NCI-H146 (cell line): ENCODE data around the gene CHN2.

Experiments
- DNase-seq: peaks from one replicate; lab custom pipeline; 2025; lab: John Stamatoyannopoulos, UW

The CHN2 gene

DNA sequence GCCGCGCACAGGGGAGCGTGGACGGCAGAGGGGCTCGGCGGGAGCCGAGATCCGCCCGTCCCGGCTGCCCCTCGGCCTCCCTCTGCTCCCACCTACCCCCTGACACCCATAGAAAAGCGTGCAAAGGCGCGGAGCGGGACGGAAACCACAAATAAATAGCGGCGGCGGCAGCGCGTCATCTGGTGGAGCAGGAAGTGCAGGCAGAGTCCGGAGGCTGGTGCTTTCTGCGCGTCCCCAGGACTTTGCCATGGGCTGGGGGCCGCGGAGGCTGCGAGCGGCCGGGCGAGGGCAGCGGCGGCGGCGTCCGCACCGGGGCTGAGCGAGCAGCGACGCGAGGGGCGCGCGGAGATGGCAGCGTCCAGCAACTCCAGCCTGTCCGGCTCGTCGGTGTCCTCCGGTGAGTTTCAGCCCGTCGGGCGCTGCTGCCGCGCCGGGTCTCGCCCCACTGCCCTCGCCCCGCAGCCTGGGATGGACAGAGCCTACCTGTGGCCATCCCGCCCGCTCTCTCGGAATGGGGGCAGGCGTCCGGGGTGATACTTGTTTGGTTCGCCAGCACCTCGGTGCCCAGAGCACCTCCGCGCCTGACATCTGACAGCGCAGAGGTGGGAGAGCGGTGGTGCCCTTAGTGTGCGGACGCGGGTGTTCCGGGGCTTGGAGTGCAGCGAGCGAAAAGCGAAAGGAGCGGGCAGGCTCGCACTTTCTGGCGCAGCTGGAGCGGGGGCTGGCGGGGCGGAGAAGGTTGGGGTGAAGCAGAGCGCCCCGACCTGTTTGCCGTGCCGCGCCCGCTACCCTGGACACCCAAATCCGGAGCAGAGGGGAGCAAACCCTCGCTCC, at the start of gene CHN2:
Gene CHN2, plus strand, starts transcription at position 182 of the 834 bp plus-strand sequence.
- DNase-seq: peak; percentile 78

DNA sequence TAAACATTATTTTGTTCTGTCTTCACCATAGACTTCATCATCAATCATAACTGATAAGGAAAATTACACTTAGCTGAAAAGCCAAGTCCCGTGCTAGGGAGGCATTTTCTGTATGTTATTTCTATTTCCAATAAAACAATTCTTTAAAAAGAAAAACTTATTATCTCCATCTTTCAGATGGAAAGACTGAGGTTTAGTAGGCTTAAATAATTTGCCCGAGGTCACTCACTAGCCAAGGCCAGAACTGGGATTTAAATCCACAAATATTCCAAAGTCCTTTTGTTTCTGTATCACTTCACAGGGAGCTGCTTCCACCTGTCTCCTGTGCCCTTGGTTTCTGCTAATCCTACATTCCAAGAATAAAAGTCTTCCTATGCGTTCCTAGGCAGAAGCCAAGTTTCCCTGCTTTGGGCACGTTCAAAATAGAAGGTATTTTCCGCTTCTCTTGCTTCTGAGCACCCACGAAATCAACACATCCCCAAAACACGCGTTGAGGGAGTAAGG, 49.0 kb upstream of the CHN2 start:
- DNase-seq: no peak

DNA sequence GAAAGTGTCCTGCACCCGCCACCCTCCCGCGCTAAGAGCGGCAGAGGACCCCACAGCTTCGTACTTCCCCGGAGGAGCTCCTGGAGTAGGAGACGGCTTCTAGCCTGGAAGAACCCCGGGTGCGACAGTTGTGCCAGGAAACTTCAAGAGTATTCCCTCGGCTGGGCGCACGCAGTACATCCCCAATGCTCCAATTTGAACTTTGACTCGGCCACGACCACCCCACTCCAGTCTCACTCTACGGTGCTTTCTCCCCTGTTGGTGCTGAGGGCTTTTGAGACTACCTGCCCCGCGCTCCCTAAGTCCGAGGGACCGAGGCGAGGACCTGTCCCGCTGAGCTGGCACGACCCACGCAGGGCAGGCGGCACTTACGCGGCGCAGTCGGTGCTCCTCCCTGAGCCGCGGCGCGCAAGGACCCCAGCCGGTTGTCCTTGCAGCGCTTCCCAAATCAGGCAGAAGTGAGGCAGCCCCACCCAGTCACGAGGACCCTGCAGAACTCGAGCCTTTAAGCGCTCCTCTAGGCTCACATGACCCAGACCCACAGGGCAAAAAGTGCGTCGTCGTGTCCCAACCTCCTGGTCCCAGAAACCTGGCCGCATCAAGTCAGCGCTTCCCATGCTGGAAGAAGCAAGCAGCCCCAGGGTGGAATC, 48.4 kb upstream of the CHN2 start, which contains the start of gene CPVL:
Gene CPVL, minus strand, starts transcription at position 481 of the 650 bp plus-strand sequence. CDS start 25,476 bp downstream, outside the sequence.
- DNase-seq: peak; percentile 81

DNA sequence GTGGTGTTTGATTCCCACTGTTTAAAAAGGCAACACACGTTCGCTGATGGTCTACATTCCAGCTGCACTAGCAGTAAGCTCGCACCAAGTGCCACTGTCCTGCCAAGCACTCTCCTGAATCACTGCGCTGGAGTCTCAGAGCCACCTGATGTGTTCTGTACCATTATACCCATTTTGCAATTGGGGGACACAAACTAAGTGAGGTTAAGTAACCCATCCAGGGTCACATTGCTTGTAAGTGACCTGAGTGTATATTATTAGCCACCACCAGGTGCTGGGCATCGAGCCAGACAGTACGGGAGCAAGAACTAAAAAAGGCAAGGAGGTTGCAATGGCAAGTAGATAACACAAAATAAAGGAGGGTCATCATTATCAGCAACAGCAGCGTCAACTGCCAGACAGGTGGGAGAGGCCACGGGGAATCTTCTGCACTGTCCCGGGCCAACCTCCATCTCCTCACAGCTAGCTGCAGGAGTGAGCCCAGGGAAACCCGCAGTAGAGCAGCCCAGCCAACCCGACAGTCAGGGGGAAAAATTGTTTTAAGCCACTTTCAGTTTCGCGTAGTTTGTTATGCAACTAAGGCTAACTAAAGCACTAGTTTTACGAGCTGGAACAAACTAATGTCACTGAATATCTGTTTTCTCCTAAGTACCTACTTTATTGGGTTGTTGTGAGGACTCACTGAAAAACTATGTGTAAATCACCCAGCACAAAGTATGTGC, 47.5 kb upstream of the CHN2 start:
- DNase-seq: peak; percentile 65

DNA sequence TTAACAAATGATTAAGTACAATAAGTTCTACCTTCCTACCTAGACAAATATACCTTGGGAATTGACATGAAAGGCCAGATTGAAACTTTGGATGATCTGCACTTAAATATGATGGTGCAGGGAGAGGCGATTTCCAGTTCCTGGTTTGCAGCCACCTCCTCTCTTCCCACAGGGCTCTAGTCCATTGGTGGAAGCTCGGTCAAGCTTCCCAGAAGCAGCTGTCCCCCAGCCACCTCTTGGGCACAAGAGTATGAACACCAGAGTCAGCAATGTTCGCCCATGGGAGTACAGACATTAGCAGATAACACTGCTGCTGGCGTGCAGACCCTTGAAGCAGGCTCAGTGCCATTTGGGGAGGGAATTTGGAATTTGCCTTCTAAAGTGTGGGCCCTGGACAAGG, 46.8 kb upstream of the CHN2 start:
- DNase-seq: no peak

DNA sequence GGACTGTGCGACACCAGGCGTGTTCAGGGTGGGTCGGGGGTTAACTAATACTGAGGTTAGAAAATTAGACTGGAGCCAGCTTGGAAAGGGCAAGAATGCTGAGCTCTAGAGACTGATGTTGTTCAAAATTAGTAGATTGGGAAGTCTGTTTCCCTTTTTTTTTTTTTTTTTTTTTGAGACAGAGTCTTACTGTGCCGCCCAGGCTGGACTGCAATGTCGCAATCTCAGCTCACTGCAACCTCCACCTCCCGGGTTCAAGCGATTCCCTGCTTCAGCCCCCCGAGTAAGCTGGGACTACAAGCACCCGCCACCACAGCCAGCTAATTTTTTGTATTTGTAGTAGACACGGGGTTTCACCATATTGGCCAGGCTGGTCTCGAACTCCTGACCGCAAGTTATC, 45.5 kb upstream of the CHN2 start:
- DNase-seq: no peak

DNA sequence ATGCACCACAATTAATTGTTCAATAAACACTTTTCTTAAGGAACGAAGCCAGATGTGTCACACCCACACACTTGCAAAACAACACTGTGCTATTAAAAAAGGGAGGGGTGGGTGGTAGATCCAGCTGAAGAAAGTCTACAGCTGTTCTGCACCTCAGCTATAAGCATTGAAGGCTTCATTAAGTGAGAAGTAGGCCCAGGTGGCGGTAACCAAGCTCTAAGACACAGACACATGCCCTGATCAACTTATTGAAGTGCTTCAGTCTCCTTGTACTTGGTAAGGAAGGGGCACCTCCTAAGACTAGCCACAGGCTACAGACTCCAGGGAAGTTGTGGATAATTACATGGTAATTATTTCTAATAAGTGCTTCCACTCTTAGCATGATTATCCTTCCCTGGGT, 43.7 kb upstream of the CHN2 start:
- no peak for DNase-seq

DNA sequence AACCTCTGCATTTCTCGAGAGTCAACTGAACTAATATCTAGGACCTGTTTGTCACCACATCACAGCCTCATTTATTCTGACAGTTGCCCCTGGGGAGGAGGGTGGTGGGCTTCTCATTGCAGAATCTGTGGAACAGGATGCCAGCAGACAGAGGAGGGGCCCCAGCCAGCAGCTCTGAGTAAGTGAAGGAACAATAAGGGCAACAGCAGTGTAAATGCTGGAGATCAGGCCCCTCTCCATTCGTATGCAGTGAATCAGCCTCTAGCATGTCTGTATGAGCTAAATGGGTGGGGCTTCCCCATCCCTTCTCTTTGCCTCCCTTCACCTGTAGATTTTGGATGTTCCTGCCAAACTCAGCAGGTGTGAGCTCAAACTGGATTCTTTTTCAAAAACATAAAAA, 40.5 kb upstream of the CHN2 start:
- DNase-seq: no peak

DNA sequence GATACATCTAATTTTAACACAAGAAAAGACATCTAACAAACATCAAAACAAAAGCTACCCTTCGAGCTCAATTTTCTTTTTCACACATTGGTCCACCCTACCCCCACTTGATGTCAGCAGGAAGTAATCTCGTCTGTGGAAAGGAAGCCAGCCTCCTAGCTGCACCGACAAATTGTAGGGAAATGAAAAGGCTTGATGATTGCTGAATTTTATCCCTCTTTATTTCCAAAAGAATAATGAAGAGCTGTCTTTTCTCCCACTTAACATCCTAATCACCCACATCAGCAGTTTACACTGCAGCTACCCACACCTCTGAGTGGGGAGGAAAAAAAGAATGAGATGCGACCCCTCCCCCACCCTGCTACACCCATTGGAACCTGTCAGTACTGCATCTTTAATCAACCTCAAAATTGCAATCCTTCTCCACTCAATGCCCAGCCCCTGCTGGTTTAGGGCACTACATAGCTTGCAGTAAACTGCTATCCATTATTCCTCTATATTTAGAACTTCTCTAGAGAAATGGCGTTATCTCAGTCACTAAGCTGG, 37.6 kb upstream of the CHN2 start:
- DNase-seq: no peak

DNA sequence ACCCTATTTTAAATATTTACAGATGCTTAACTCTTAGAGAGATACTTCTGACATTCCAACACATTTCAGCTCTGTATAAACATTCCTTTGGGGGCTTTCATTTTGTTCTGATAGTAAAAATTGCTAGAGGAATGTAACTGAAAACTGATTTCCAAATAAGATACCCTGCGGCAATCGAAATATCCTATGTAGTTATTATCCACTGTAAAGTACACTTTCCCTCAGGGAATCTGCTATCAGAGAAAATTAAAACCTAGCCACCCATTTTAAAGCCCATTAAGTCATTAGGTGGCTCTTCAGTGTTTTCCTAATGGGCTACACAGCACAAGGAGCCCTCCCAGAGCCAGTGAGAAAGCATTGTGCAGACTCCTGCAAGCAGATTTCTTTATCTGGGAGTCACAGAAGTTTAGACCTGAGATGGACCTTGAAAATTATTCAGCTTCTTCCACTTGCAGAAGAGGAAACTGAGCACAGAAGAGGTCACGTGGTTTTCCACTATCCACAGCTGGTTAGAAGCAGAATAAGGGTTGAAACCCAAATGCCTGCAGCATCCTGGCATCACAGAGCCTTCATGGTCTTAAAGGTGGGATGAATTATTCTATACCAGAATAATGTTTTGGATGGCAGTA, 35.7 kb upstream of the CHN2 start:
- DNase-seq: peak; percentile 61

DNA sequence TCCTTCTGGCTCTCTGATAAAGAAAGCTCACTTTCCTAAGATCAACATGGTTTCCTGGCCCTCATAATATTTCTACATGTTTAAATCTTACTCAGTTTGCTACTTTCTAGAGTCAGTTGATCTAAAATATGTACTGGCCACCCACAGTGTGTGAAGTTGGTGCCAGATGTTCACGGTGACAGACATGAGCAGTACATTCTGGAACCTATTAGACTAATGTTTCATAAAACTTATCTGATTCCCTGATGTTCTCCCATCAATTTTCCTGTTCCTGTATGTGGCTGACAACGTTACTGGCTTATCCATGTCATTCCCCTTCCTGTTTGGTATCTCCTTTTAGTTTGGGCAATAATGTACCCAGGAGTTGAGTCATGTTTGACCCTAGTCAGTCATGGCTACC, 34.5 kb upstream of the CHN2 start:
- DNase-seq: no peak

DNA sequence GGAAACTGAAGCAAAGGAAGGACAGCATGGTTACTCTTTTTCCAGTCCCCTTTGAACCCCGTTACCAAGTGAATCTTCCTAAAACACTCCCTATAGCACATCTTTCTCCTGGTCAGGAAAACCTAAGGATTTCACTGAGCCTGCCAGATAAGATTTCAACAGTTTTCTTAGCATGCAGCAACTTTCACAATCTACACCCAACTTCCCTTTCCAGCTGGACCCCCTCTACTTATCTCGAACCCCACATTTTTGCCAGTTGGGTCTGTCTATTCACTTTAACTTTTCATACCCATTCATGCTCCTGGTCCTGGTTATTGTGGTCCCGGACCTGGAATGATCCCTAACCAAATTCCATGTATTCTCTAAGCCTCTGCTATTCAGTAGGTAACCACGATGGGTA, 33.3 kb upstream of the CHN2 start:
- DNase-seq: no peak

DNA sequence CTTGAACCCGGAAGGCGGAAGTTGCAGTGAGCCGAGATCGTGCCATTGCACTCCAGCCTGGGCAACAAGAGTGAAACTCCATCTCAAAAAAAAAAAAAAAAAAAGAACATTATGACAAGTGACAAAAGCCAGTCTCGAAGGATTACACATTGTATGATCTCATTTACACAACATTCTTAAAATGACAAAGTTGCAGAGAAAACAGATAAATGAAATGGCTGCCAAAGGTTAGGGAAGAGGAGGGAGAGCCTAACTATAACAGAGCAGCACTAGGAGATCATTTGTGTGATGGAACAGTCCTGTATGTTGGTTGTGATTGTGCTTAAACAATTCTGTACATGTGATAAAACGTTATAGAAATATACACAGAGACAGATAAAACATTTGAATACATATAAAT, 32.0 kb upstream of the CHN2 start:
- no peak for DNase-seq

DNA sequence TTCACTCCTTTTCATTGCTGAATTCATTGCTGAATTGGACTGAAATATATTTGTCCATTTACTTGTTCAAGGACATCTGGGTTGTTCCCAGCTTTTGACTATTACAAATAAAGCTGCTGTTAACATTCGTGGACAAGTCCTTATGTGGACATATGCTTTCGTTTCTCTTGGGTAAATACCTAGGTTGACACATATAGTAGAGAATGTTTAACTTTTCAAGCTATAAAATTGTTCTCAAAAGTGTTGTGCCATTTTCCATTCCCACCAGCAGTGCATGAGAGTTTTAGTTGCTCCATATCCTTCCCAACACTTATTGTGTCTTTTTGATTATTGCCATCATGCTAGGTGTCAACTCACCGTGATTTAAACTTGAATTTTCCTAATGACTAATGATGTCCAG, 30.7 kb upstream of the CHN2 start:
- no peak for DNase-seq

DNA sequence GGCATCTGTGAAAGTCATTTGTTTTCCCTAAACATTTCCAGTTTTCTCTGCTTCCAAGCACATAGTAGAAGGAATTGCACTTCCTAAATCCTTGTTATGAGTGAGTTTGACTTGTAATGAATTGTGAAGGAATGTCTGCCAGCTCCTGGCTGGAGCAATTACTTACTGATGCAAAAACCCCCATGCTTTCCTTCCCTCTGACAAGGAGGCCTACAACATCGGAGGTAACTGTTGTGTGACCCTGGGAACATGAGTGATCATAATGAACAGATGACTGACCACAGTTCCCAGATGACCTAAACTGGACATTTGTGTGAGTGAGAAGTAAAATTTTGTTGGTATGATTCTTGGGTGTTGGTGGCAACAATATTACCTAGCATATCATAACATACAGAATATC, 26.9 kb upstream of the CHN2 start:
- no peak for DNase-seq

DNA sequence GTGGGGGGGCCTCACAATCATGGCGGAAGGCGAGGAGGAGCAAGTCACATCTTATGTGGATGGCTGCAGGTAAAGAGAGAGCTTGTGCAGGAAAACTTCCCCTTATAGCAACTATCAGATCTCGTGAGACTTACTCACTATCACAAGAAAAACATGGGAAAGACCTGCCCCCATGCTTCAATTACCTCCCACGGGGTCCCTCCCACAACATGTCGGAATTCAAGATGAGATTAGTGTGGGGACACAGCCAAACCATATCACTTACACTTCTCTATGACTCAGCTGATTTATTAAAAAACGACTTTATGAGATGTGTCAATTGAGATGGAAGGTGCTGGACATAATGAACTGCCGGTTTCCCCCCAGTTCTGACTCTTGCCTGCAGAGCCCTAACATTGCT, 23.8 kb upstream of the CHN2 start:
- DNase-seq: no peak

DNA sequence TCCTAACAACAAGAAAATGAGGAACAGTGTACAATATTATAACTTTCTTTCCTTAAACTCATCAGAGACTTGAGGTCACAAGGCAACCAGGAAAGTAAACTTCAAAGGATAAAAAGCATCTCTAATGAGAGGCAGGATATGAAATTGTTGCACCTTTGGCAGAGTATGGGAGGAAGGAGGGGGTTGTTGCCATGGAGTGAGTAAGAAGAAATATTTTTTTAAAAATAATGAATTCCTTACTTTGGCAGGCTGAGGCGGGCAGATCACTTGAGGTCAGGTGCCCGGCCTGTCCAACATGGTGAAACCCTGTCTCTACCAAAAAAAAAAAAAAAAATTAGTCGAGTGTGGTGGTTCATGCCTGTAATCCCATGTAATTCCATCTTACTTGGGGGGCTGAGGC, 21.1 kb upstream of the CHN2 start:
- DNase-seq: no peak

DNA sequence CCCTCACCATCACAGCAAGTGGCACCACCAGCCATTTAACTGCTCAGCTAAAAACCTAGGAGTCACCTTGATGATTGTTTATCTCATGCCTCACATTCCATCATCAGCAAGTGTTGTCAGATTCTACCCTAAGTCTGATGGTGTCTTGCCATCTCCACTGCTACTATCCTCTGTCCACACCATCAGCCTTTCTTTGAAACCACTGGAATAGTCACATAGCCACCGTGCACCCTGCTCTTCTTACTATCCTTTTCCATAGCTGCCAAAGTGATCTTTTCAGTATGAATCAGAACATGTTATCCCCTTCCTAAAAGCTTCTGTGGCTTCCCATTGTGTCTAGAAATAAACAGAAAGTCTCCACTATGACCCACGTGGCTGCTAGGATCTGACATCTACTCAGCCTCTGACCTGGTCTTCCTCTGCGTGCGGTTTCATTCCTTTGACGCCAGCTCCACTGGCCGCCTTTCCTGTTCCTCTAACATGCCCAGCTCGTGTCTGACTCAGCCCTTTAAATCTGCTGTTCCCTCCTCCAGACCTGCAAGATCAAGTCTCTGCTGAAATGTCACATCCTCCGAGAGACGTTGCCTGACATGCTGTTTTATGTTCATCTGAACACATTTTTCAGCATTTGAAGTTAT, 16.5 kb upstream of the CHN2 start:
- DNase-seq: no peak

DNA sequence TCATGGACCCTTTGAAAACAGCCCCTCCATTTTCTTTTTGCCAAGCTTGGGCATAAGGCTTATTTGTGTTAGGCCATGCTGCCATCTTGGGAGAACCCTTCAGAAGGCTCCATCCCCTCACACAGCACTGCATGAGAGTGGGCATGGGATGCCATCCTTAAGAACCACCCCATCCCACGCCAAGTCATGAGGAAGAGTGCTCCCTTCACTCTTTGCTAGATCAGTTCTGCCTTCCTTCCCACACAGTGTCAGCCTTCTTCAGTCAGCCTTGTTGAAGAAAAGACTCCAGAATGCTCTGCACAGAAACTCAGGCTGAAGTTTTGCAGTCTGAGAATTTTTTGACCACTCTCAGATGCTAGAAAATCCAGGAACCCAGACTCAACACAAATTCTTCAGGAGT, 15.5 kb upstream of the CHN2 start:
- no peak for DNase-seq

DNA sequence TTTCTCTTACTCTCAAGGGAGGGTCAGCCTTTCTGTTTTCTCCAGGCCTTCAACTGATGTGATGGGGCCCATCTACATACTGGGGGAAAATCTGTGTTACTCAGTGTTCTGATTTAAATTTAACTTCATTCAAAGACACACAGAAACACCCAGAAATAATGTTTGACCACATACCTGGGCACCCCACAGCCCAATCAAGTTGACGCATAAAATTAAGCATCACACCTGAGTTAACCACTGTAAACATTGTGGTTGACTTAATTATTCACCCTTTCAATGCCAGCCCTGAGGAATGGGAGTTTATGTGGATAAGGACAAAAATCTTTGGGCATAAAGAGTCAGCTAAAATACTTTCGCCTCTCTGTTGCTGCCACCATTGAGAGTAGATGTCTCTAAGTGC, 10.0 kb upstream of the CHN2 start:
- DNase-seq: no peak

DNA sequence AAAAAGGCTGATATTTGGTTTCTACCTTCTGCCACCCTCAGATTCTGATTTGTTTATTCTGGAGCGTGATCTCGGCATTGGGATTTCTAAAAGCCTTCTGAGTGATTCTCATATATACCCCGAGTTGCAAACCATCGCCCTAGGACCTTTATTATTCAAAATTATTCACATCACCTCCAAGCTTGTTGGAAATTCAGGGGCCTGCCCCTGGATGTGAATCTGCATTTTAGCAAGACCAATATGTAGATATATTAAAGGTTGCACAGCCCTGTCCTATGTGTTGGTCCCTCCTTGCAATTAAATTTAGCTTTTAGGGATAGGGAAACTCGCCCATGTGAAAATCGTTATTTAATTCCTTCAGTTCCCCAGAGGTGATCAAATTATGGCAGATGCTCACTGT, 9.0 kb upstream of the CHN2 start:
- DNase-seq: no peak
